ENCODE results near the gene DNAJB11.
"Not testable (repeated sequence)": the region's sequence is repeated elsewhere in the genome, so short reads cannot be mapped to it uniquely, and the experiment has no call there.

DNAJB11 gene

GRCh38 chr3:186620213-186621092 is 49.9 kb downstream of the DNAJB11 start:
- no peak for DNase-seq

- no peak for DNase-seq
Measured at GRCh38 chr3:186621894-186622650, 51.6 kb downstream of the DNAJB11 start.

- DNase-seq = no peak
Measured at GRCh38 chr3:186622651-186623310, 52.3 kb downstream of the DNAJB11 start.

- DNase-seq = no peak
Measured at GRCh38 chr3:186624598-186624997, 54.1 kb downstream of the DNAJB11 start.

GRCh38 chr3:186625600-186626042 is 55.1 kb downstream of the DNAJB11 start:
- DNase-seq = no peak

- no peak for DNase-seq
Measured at GRCh38 chr3:186626254-186626847, 55.8 kb downstream of the DNAJB11 start.

- no peak for DNase-seq
Measured at GRCh38 chr3:186627852-186628414, 57.4 kb downstream of the DNAJB11 start.

GRCh38 chr3:186628756-186629155 is 58.2 kb downstream of the DNAJB11 start:
- no peak for DNase-seq

GRCh38 chr3:186630950-186631641 is 60.6 kb downstream of the DNAJB11 start:
- no peak for DNase-seq

GRCh38 chr3:186633481-186633880 is 63.0 kb downstream of the DNAJB11 start:
- DNase-seq = no peak

- not testable (repeated sequence) for DNase-seq
Measured at GRCh38 chr3:186634207-186634606, 63.7 kb downstream of the DNAJB11 start.

All from activated T-cell treated with anti-CD3 and anti-CD28 coated beads, Interleukin-2, amount 50 U/mL, for 1 hour (primary cell).